CD4-positive, alpha-beta T cell treated with Interleukin-6 at 100 ng/mL for 8 hours (primary cell): ENCODE data around the gene SNX25.
"Not testable (repeated sequence)": the region's sequence is repeated elsewhere in the genome, so short reads cannot be mapped to it uniquely, and the experiment has no call there.

Experiments
- DNase-seq: peaks from one replicate; pipeline ENCODE4 v3.0.0-alpha.2; 2020; ENCODE audit warnings: mixed read lengths, low spot score

The SNX25 gene

GRCh38 chr4:185235119-185235842, 25.9 kb downstream of the SNX25 start:
- DNase-seq = no peak

GRCh38 chr4:185235843-185236503, 26.6 kb downstream of the SNX25 start:
- no peak for DNase-seq

- no peak for DNase-seq
Measured at GRCh38 chr4:185237175-185237574, 27.8 kb downstream of the SNX25 start.

GRCh38 chr4:185238215-185238681, 28.9 kb downstream of the SNX25 start:
- DNase-seq = no peak

- DNase-seq = no peak
Measured at GRCh38 chr4:185238750-185239149, 29.4 kb downstream of the SNX25 start.

- not testable (repeated sequence) for DNase-seq
Measured at GRCh38 chr4:185240486-185240885, 31.1 kb downstream of the SNX25 start.

- DNase-seq = no peak
Measured at GRCh38 chr4:185242749-185243533, 33.5 kb downstream of the SNX25 start.

GRCh38 chr4:185243879-185244278, 34.5 kb downstream of the SNX25 start:
- DNase-seq = no peak

- no peak for DNase-seq
Measured at GRCh38 chr4:185244763-185245162, 35.4 kb downstream of the SNX25 start.

- no peak for DNase-seq
Measured at GRCh38 chr4:185246453-185246852, 37.1 kb downstream of the SNX25 start.

GRCh38 chr4:185247151-185247550, 37.8 kb downstream of the SNX25 start:
- DNase-seq = no peak

GRCh38 chr4:185248393-185249039, 39.1 kb downstream of the SNX25 start:
- DNase-seq = no peak

- DNase-seq = no peak
Measured at GRCh38 chr4:185249105-185249504, 39.7 kb downstream of the SNX25 start.

- DNase-seq = peak; percentile 27
Measured at GRCh38 chr4:185254434-185254833, 45.0 kb downstream of the SNX25 start.

- DNase-seq = peak; percentile 8
Measured at GRCh38 chr4:185255868-185256267, 46.5 kb downstream of the SNX25 start.

- DNase-seq = no peak
Measured at GRCh38 chr4:185256446-185256845, 47.0 kb downstream of the SNX25 start.

- DNase-seq = no peak
Measured at GRCh38 chr4:185257086-185257485, 47.7 kb downstream of the SNX25 start.

- DNase-seq = no peak
Measured at GRCh38 chr4:185257694-185258093, 48.3 kb downstream of the SNX25 start.

- peak; percentile 14 for DNase-seq
Measured at GRCh38 chr4:185258741-185259140, 49.3 kb downstream of the SNX25 start.

GRCh38 chr4:185259719-185260118, 50.3 kb downstream of the SNX25 start:
- DNase-seq = no peak

- DNase-seq = no peak
Measured at GRCh38 chr4:185261946-185262345, 52.5 kb downstream of the SNX25 start.

GRCh38 chr4:185263419-185263818, 54.0 kb downstream of the SNX25 start:
- no peak for DNase-seq
